Coronary artery (tissue), 2 donors: ENCODE results near the gene RAB27B.
"Not testable (repeated sequence)": the region's sequence is repeated elsewhere in the genome, so short reads cannot be mapped to it uniquely, and the experiment has no call there.

Experiments used
- DNase-seq: peaks from one replicate; pipeline ENCODE4 v3.0.0-alpha.2; 2017; ENCODE audit warnings: low spot score
- H3K27ac ChIP-seq, 2 donors: fragments of 200-600 bp; sonication (generic); one replicate each; pipeline ENCODE4 v1.5.1; 2016 to 2019
- H3K4me3 ChIP-seq: fragments of 200-600 bp; sonication (generic); 2 replicates; pipeline ENCODE4 v1.5.1; 2016; ENCODE audit warnings: mild to moderate bottlenecking, moderate library complexity
- CTCF ChIP-seq: fragments of 200-600 bp; sonication (generic); IDR thresholded peaks from one replicate; pipeline ENCODE4 v1.5.1; 2019; ENCODE audit warnings: antibody characterized with exemption

RAB27B gene

GRCh38 chr18:54849683-54850082 lies 21.4 kb downstream of the RAB27B start:
- Histone ChIP-seq H3K4me3 (no peak overlapping the region), H3K27ac (no peak overlapping the region)
- TF ChIP-seq CTCF: no peak
- DNase-seq: no peak

GRCh38 chr18:54850598-54850997 lies 22.3 kb downstream of the RAB27B start:
- no peak for TF ChIP-seq CTCF
- no peak overlapping the region for H3K27ac ChIP-seq
- no peak overlapping the region for H3K4me3 ChIP-seq
- no peak for DNase-seq

GRCh38 chr18:54852780-54853675 lies 24.8 kb downstream of the RAB27B start:
- DNase-seq: no peak
- TF ChIP-seq CTCF: no peak
- Histone ChIP-seq H3K4me3 (no peak overlapping the region), H3K27ac (no peak overlapping the region)

- H3K4me3 ChIP-seq, H3K27ac ChIP-seq, DNase-seq: not testable (repeated sequence)
Measured at GRCh38 chr18:54855050-54855449, 26.8 kb downstream of the RAB27B start.

- DNase-seq: no peak
- H3K4me3 ChIP-seq: no peak overlapping the region
- no peak for TF ChIP-seq CTCF
- H3K27ac ChIP-seq: no peak overlapping the region
Measured at GRCh38 chr18:54856105-54856646, 27.9 kb downstream of the RAB27B start.

GRCh38 chr18:54857499-54857898 lies 29.2 kb downstream of the RAB27B start:
- Histone ChIP-seq H3K4me3 (no peak overlapping the region), H3K27ac (no peak overlapping the region)
- no peak for DNase-seq
- TF ChIP-seq CTCF: no peak

GRCh38 chr18:54859667-54860421 lies 31.6 kb downstream of the RAB27B start:
- Histone ChIP-seq H3K27ac (no peak overlapping the region), H3K4me3 (no peak overlapping the region)
- DNase-seq: no peak
- no peak for TF ChIP-seq CTCF
